GM19035 (cell line): ENCODE results near the gene HOXD3.

Source experiments
- ATAC-seq: cut with Tn5 transposase; IDR thresholded peaks from one replicate; pipeline ENCODE4 v1.9.1; 2021; ENCODE audit not compliant: unreplicated experiment

HOXD3 gene

GRCh38 chr2:176121190-176122051, 35.7 kb upstream of the HOXD3 start:
- ATAC-seq = no peak

DNA sequence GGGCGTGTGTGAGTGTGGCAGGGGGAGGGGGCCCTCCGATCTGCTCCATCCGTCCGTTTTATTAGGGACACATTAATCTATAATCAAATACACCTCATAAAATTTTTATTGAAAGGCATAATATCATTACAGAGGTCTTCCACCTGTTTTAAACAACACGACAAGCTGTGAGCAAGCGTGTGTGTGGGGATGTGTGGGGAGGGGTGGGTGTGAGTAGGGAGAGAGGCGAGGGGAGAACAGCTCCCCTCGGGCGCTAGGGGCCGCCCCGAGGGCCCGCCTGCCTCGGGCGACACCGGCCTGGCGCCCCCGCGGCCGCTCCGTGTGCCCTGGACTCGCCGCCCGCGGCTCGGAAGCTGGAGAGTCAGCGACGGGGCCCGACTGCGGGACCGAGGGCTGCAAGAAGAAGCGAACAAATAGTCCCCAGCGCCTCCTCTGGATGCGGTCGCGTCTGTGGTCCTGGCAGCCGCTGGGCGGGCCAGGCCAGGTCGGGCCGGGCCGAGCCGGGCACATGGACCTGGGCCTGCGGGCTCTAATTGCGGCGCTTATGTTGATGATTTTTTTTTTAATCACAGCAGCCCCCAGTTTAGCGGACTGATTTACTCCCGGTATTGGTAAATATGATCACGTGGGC, 34.9 kb upstream of the HOXD3 start:
- ATAC-seq = no peak

- ATAC-seq = no peak
These were observed 34.3 kb upstream of the HOXD3 start, which contains the start of gene HOXD9 for GRCh38 chr2:176122683-176123410. Gene HOXD9 (plus strand): TSS chr2:176122719. CDS start chr2:176122769, 50 bp downstream.

- no peak for ATAC-seq
These were observed 33.5 kb upstream of the HOXD3 start for GRCh38 chr2:176123411-176124109.

DNA sequence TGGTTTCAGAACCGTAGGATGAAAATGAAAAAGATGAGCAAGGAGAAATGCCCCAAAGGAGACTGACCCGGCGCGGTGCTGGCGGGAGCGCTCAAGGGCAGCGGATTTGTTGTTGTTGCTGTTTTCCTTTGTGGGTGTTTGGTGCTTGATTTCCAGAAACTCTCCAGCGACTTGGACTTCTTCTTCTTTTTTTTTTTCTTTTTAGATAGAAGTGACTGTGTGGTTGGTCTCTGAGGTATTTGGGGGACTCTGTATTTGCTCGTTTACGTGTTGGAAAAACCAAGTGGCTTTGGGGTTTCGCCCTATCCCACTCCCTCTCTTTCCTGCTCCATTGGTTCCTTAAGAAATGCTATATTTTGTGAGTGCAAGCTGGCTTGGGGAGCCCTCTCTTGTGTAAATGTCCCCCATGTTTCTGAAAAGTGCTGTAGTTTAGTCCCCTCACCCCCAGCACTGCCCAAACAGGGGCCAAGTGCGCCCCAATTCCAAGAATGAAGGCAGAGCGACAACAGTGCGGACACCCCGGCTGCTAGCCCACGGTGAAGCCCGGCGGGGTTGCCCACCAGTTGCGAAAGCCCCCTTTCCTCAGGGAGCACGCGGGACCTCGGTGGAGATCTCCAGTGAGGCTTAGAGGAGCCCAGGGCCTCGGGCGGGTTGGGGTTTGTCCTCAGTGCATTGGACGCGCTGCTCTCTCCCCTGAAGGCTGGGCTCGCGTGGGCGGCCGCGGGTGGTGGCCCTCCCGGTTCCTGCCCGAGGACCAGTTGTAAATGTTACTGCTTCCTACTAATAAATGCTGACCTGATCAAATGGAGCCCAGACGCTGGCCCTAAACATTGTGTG, 32.8 kb upstream of the HOXD3 start:
- no peak for ATAC-seq

GRCh38 chr2:176124947-176125771, 31.9 kb upstream of the HOXD3 start:
- no peak for ATAC-seq

DNA sequence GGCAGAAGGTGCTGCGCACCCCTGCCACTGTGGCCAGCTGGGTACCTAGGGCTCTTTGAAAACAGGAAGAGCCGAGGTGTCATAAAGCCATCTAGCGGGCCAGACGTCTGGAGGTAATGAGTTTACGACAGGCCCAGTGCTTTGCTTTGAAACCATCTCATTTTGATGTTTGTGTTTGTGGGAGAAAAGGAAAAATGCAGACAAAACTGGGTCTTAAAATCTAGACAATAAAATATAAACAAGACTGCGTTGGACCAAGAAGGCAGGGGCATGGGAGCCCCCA, 31.4 kb upstream of the HOXD3 start:
- ATAC-seq = no peak

DNA sequence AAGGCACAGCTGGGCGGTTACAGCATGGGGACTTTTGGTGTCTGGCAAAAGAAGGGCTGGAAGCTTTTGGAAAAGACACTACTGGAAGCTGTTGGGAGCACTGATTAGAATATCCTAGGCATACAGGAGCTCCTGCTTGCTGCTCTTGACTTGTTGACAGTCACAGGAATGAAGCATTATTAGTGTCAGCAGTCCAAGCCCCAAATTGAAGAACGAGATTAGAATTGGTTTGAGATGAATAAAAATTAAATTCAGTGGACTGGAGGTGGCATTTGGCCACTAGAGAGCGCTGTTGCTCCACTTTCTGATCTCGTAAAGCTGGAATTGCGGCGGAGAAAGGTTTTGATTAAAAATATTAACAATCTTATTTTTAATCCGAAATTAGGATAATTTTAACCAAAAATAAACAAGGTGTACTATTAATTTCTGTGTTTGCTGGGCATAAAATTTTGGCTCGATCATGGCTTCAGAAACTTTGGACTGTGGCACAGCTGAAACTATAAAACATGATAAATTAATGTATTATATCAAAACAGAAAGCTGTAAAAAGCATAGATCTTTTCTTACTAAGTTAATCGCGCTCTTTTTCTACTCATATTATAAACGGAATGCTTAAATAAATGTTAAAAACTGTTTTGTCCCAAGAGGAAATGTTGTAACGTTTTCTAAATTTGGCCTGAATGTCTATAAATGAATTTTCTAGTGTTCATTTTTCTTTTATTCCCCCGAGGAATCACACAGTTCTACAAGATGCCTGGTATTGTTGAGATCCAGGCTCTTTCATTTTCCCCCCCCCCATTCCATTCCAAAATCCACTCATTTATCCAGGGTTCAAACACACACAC, 30.0 kb upstream of the HOXD3 start:
- no peak for ATAC-seq

GRCh38 chr2:176127774-176128072, 29.4 kb upstream of the HOXD3 start:
- ATAC-seq = no peak

- ATAC-seq = no peak
These were observed 28.7 kb upstream of the HOXD3 start for GRCh38 chr2:176128172-176128981.

GRCh38 chr2:176128982-176129796, 27.9 kb upstream of the HOXD3 start, which contains the start of gene HOXD8:
Gene HOXD8 (plus strand): TSS chr2:176129705. CDS start chr2:176130367, 662 bp downstream.
- no peak for ATAC-seq

DNA sequence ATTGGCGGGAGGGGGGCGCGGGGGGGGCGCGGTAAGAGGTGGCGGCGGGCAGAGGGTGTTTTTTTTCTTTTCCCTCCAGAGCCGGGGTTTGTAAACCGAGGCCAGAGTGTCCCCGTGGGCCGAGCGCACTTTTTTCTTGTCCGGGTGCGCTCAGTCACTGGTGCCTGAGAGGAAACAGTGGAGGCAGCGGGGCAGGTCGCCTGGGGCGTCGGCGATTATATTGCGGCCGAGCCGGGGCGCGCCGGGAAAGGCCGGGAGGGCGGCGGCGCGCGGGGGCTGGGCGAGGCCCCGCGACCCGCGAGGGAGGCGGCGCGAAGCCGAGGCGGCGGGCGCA, 27.3 kb upstream of the HOXD3 start:
- no peak for ATAC-seq

- no peak for ATAC-seq
These were observed 26.8 kb upstream of the HOXD3 start for GRCh38 chr2:176130147-176130956.

DNA sequence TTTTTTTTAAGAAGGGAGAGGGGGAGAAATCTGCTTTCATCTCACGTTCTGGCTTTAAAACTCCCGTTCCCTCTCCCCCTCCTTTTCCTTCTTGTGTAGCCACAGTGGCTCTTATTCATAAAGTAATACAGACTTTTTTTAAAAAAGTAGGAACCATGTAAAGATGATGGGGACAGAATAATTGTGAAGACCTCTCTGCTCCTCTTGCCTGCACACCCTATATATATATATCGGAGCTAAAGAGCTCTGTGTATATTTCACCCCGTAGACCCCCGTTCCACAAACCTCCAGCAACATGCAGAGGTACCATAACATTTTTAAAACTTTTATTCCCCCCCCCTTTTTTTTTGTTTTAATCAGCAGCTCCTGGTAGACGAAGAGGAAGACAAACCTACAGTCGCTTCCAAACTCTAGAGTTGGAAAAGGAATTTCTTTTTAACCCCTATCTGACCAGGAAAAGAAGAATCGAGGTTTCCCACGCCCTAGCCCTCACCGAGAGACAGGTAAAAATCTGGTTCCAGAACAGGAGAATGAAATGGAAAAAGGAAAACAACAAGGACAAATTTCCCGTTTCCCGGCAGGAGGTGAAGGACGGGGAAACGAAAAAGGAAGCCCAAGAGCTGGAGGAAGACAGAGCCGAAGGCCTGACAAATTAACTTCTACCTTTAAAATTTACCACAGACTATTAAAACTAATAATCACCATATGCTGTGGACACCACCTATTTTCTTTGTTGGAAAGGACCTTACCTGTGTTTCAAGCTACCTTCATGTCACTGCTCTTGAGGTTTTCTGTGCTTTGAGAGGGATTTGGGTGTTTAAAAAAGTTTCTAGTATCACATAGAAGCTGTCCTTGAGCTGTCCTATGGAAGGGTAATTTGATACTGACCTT, 25.9 kb upstream of the HOXD3 start:
- ATAC-seq = no peak

- ATAC-seq = no peak
These were observed 25.3 kb upstream of the HOXD3 start for GRCh38 chr2:176131848-176132158.
